Nephron (organoid): Measurements from ENCODE around the gene P2RX2.

Experiments used
- H3K27ac Mint-ChIP-seq, 3 experiments: 2 replicates each; pipeline ENCODE4 v1.8.0; 2020; ENCODE audit warnings: mixed read lengths in 3 of 3, mild to moderate bottlenecking in 2 of 3, moderate library complexity in 1 of 3
- H3K27me3 Mint-ChIP-seq: 2 replicates; pipeline ENCODE4 v1.8.0; 2021; ENCODE audit warnings: low read depth, mild to moderate bottlenecking, moderate library complexity, mixed read lengths
- H3K36me3 Mint-ChIP-seq: 2 replicates; pipeline ENCODE4 v1.8.0; 2020; ENCODE audit warnings: low read depth, mixed read lengths
- H3K4me1 Mint-ChIP-seq: 2 replicates; pipeline ENCODE4 v1.8.0; 2020; ENCODE audit warnings: mixed read lengths
- H3K4me3 Mint-ChIP-seq, 3 experiments: 2 replicates each; pipeline ENCODE4 v1.8.0; 2020; ENCODE audit warnings: mild to moderate bottlenecking in 3 of 3, mixed read lengths in 3 of 3, moderate library complexity in 2 of 3
- H3K9me3 Mint-ChIP-seq: 2 replicates; pipeline ENCODE4 v1.8.0; 2020; ENCODE audit warnings: mixed read lengths
- CTCF ChIP-seq, 3 experiments: fragments of 200-600 bp; sonication (generic); IDR thresholded peaks; one replicate each; pipeline ENCODE4 v1.5.0; 2021; ENCODE audit warnings: antibody characterized with exemption in 3 of 3; ENCODE audit not compliant: unreplicated experiment in 3 of 3

The P2RX2 gene

GRCh38 chr12:132641811-132642650, 23.5 kb downstream of the P2RX2 start:
- H3K4me1 Mint-ChIP-seq = peaks cover 7% of the 10 kb centered on the region
- no peaks in the 10 kb centered on the region for H3K27me3 Mint-ChIP-seq
- no peak for TF ChIP-seq CTCF (IDR thresholded peaks at IDR 0.05; ENCODE audit: unreplicated experiment in 3 of 3)
- peaks cover 57% of the 10 kb centered on the region for H3K36me3 Mint-ChIP-seq
- H3K4me3 Mint-ChIP-seq = no peak overlapping the region
- H3K27ac Mint-ChIP-seq = no peak overlapping the region
- no peaks in the 10 kb centered on the region for H3K9me3 Mint-ChIP-seq

GRCh38 chr12:132642846-132643835, 24.6 kb downstream of the P2RX2 start:
- Mint-ChIP-seq H3K27ac (no peak overlapping the region), H3K36me3 (peaks cover 55% of the 10 kb centered on the region), H3K4me3 (no peak overlapping the region), H3K27me3 (no peaks in the 10 kb centered on the region), H3K9me3 (no peaks in the 10 kb centered on the region), H3K4me1 (peaks cover 7% of the 10 kb centered on the region)
- no peak for TF ChIP-seq CTCF (IDR thresholded peaks at IDR 0.05; ENCODE audit: unreplicated experiment in 3 of 3)

GRCh38 chr12:132646850-132647249, 28.3 kb downstream of the P2RX2 start:
- H3K4me1 Mint-ChIP-seq = no peaks in the 10 kb centered on the region

GRCh38 chr12:132647858-132648257, 29.3 kb downstream of the P2RX2 start:
- Mint-ChIP-seq H3K27me3 (no peaks in the 10 kb centered on the region), H3K4me3 (no peak overlapping the region), H3K36me3 (peaks cover 49% of the 10 kb centered on the region), H3K27ac (no peak overlapping the region), H3K4me1 (no peaks in the 10 kb centered on the region), H3K9me3 (no peaks in the 10 kb centered on the region)
- TF ChIP-seq CTCF (IDR thresholded peaks at IDR 0.05; ENCODE audit: unreplicated experiment in 3 of 3) = no peak

More at GRCh38 chr12:132646850-132647249, 28.3 kb downstream of the P2RX2 start:
- Mint-ChIP-seq H3K9me3 (no peaks in the 10 kb centered on the region), H3K27me3 (no peaks in the 10 kb centered on the region), H3K27ac (no peak overlapping the region), H3K36me3 (peaks cover 43% of the 10 kb centered on the region), H3K4me3 (no peak overlapping the region)
- TF ChIP-seq CTCF (IDR thresholded peaks at IDR 0.05; ENCODE audit: unreplicated experiment in 3 of 3) = no peak

- TF ChIP-seq CTCF (IDR thresholded peaks at IDR 0.05; ENCODE audit: unreplicated experiment in 3 of 3) = no peak
- H3K27ac Mint-ChIP-seq = no peak overlapping the region
- no peaks in the 10 kb centered on the region for H3K4me1 Mint-ChIP-seq
- H3K9me3 Mint-ChIP-seq = no peaks in the 10 kb centered on the region
- H3K36me3 Mint-ChIP-seq = peaks cover 53% of the 10 kb centered on the region
- no peaks in the 10 kb centered on the region for H3K27me3 Mint-ChIP-seq
- H3K4me3 Mint-ChIP-seq = no peak overlapping the region
These were observed 30.1 kb downstream of the P2RX2 start for GRCh38 chr12:132648616-132649225.
